A673 (cell line): ENCODE results near the gene PUM1. TPM values are rescaled to one million over a fixed set of nuclear protein-coding genes. Genes with fewer than 3 reads are reported as not detected.

ENCODE experiments used
- BruUV-seq: library from RNA; stranded (reverse); fragments of 400-500 nt; replicated peaks from 2 replicates; lab custom pipeline; 2021; lab: Mats Ljungman, UMichigan
- CTCF ChIA-PET: fragments of 300-600 bp; sonication (Branson Sonifier 250); formaldehyde crosslinking; loops from one replicate; lab custom pipeline; 2022; ENCODE audit warnings: antibody characterized with exemption; lab: Charles Lee
- POLR2A ChIA-PET: fragments of 300-600 bp; sonication (Branson Sonifier 250); formaldehyde crosslinking; loops from one replicate; lab custom pipeline; 2022; ENCODE audit warnings: antibody characterized with exemption; ENCODE audit not compliant: low non-redundant PET; lab: Charles Lee
- DNase-seq: peaks from one replicate; pipeline ENCODE4 v3.0.0-alpha.2; 2015; ENCODE audit warnings: low spot score
- H3K27ac ChIP-seq: fragments of 200-600 bp; sonication (generic); 2 replicates; pipeline ENCODE4 v1.5.1; 2016; ENCODE audit warnings: mixed run types, low read depth, mild to moderate bottlenecking, mixed read lengths, antibody characterized with exemption, low read length; ENCODE audit not compliant: poor library complexity, severe bottlenecking
- H3K27me3 ChIP-seq: fragments of 200-600 bp; sonication (generic); replicated peaks from 2 replicates; pipeline ENCODE4 v1.6.1; 2017; ENCODE audit warnings: mixed run types, low read depth, mild to moderate bottlenecking, mixed read lengths, antibody characterized with exemption, low read length; ENCODE audit not compliant: insufficient read depth, poor library complexity
- H3K36me3 ChIP-seq: fragments of 200-600 bp; sonication (generic); 2 replicates; pipeline ENCODE4 v1.6.1; 2016; ENCODE audit warnings: mixed run types, mild to moderate bottlenecking, mixed read lengths, antibody characterized with exemption, low read length; ENCODE audit not compliant: insufficient read depth, poor library complexity, severe bottlenecking
- H3K4me1 ChIP-seq: fragments of 200-600 bp; sonication (generic); 2 replicates; pipeline ENCODE4 v1.6.1; 2017; ENCODE audit warnings: mixed run types, mild to moderate bottlenecking, mixed read lengths, antibody characterized with exemption, low read length; ENCODE audit not compliant: insufficient read depth, poor library complexity, severe bottlenecking
- H3K4me3 ChIP-seq: fragments of 200-600 bp; sonication (generic); 2 replicates; pipeline ENCODE4 v1.5.1; 2016; ENCODE audit warnings: low read depth, mixed run types, mild to moderate bottlenecking, mixed read lengths, low read length; ENCODE audit not compliant: poor library complexity, severe bottlenecking
- H3K9me3 ChIP-seq: fragments of 200-600 bp; sonication (generic); 2 replicates; pipeline ENCODE4 v1.6.1; 2016; ENCODE audit warnings: mixed run types, low read depth, mild to moderate bottlenecking, mixed read lengths, antibody characterized with exemption, low read length; ENCODE audit not compliant: poor library complexity, severe bottlenecking
- EZH2 ChIP-seq: fragments of 200-600 bp; sonication (generic); IDR thresholded peaks from 2 replicates; pipeline ENCODE4 v1.6.1; 2017; ENCODE audit warnings: borderline replicate concordance, low read depth, mild to moderate bottlenecking, mixed read lengths, antibody characterized with exemption, low read length; ENCODE audit not compliant: poor library complexity, severe bottlenecking
- intact Hi-C: fragments of 100-400 bp; cut with micrococcal nuclease; formaldehyde crosslinking; loops from one replicate; pipeline ENCODE4 v1.10.0; 2022; ENCODE audit not compliant: unreplicated experiment
- total RNA-seq: library from RNA; stranded (reverse); gene quantifications from 2 replicates; pipeline ENCODE4 v1.2.3, GENCODE V29; 2021
- TF ChIP-seq, protein P1 (sequence below): fragments of 300-800, 200-600 bp; sonication (generic); conservative IDR thresholded peaks from 2 replicates; pipeline ENCODE4 v1.5.1; 2017; ENCODE audit warnings: low read depth, mild to moderate bottlenecking, antibody characterized with exemption, low read length, moderate library complexity, mixed read lengths

Gene PUM1
- total RNA-seq, 1 experiment from 2014 or later = 138 TPM

DNA sequence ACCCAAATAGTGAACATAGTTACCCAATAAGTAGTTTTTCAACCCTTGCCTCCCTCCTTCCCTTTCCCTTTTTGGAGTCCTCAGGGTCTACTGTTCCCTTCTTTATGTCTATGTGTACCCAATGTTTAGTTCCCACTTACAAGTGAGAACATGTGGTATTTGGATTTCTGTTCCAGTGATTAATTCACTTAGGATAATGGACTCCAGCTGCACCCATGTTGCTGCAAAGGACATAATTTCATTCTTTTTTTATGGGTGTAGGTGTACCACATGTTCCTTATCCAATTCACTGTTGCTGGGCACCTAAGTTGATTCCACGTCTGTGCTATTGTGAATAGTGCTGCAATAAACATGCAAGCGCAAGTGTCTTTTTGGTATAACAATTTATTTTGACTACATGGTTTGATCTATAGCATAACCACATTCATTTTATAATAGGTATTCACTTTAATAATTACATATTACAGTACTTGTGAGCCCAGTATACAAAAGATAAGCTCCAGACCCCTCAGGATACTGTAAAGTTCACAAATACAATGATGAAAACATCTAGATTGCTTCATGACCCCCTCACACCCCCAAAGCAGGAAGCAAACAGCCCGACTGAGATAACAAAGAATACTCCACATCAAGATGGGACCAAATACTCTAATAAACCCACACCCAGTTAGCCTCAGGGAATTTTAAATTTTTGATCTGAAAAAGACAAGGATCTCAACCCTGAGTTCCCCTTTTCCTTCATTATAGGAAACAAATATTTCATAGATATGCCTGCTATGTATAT, 45.3 kb downstream of the PUM1 start:
- intact Hi-C loops = no loop called here
- no peak overlapping the region for H3K27ac ChIP-seq
- no peak for TF ChIP-seq EZH2
- TF ChIP-seq, protein P1, sequence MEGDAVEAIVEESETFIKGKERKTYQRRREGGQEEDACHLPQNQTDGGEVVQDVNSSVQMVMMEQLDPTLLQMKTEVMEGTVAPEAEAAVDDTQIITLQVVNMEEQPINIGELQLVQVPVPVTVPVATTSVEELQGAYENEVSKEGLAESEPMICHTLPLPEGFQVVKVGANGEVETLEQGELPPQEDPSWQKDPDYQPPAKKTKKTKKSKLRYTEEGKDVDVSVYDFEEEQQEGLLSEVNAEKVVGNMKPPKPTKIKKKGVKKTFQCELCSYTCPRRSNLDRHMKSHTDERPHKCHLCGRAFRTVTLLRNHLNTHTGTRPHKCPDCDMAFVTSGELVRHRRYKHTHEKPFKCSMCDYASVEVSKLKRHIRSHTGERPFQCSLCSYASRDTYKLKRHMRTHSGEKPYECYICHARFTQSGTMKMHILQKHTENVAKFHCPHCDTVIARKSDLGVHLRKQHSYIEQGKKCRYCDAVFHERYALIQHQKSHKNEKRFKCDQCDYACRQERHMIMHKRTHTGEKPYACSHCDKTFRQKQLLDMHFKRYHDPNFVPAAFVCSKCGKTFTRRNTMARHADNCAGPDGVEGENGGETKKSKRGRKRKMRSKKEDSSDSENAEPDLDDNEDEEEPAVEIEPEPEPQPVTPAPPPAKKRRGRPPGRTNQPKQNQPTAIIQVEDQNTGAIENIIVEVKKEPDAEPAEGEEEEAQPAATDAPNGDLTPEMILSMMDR = no peak
- DNase-seq = no peak
- no peaks in the 10 kb centered on the region for H3K27me3 ChIP-seq
- BruUV-seq = no TSS peak
- peaks cover 4% of the 10 kb centered on the region for H3K36me3 ChIP-seq
- CTCF ChIA-PET = no interaction called here
- POLR2A ChIA-PET = no interaction called here
- no peak overlapping the region for H3K4me3 ChIP-seq
- peaks cover 26% of the 10 kb centered on the region for H3K4me1 ChIP-seq
- no peaks in the 10 kb centered on the region for H3K9me3 ChIP-seq

DNA sequence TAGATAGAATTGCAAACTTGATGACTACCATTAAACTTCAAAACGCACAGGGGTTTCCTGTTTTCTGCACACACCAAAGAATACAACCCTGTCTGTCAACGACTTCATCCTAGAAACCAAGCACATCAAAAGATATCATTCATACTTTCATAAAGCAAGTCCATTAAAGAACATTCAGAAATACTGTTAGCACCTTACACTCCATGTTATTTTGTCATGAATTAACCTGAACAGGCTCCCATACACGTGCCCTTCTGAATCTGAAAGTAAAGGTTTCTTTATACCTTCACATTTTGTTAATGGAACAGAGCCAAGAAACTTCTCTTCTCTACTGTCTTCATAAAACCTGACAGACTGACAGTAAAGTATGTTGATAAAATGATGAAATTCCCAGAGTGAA, 46.1 kb downstream of the PUM1 start:
- DNase-seq = no peak
- intact Hi-C loops = no loop called here
- TF ChIP-seq, protein P1 = no peak
- no peak for TF ChIP-seq EZH2
- H3K27ac ChIP-seq = no peak overlapping the region
- no TSS peak for BruUV-seq
- H3K9me3 ChIP-seq = no peaks in the 10 kb centered on the region
- no peak overlapping the region for H3K4me3 ChIP-seq
- H3K27me3 ChIP-seq = no peaks in the 10 kb centered on the region
- H3K36me3 ChIP-seq = peaks cover 4% of the 10 kb centered on the region
- ChIA-PET POLR2A (no interaction called here), CTCF (no interaction called here)
- H3K4me1 ChIP-seq = peaks cover 26% of the 10 kb centered on the region

DNA sequence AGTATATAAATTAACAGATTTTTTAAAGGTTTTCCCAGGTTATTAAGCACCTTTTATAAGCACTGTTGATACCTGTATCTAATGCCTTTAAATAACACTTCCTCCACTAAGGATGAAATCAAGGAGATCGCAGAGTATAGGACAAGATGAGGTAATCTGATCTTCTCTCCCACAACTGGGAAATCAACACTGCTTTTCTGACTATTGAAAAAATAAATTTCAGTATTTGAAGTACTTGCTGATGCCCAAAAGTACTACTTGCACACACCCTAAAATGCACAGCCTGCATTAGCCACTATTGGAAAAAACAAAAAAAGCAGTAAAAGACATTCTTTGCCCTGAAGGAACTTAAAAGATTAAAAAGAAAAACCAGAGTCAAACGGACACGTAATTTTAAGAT, 48.6 kb downstream of the PUM1 start:
- Histone ChIP-seq H3K4me3 (no peak overlapping the region), H3K4me1 (peaks cover 36% of the 10 kb centered on the region), H3K36me3 (no peaks in the 10 kb centered on the region), H3K27me3 (no peaks in the 10 kb centered on the region), H3K9me3 (no peaks in the 10 kb centered on the region), H3K27ac (no peak overlapping the region)
- CTCF ChIA-PET = no interaction called here
- intact Hi-C loops = no loop called here
- DNase-seq = no peak
- TF ChIP-seq, protein P1 = no peak
- no peak for TF ChIP-seq EZH2
- BruUV-seq = no TSS peak
- POLR2A ChIA-PET = interaction anchor here (0.7 kb wide), 1 partner anchor 14 kb away, joined by 8 read pairs; no protein-coding TSS in a partner anchor
